HG02642 (cell line): ENCODE data around the gene OR4D1.
A peak's percentile ranks its signal among the peaks of the same experiment; 100 is the strongest.

Experiments
- ATAC-seq: cut with Tn5 transposase; IDR thresholded peaks from one replicate; pipeline ENCODE4 v1.9.1; 2021; ENCODE audit warnings: mild to moderate bottlenecking; ENCODE audit not compliant: unreplicated experiment, poor library complexity

The OR4D1 gene

GRCh38 chr17:58189436-58190146, 41.4 kb downstream of the OR4D1 start:
- no peak for ATAC-seq

DNA sequence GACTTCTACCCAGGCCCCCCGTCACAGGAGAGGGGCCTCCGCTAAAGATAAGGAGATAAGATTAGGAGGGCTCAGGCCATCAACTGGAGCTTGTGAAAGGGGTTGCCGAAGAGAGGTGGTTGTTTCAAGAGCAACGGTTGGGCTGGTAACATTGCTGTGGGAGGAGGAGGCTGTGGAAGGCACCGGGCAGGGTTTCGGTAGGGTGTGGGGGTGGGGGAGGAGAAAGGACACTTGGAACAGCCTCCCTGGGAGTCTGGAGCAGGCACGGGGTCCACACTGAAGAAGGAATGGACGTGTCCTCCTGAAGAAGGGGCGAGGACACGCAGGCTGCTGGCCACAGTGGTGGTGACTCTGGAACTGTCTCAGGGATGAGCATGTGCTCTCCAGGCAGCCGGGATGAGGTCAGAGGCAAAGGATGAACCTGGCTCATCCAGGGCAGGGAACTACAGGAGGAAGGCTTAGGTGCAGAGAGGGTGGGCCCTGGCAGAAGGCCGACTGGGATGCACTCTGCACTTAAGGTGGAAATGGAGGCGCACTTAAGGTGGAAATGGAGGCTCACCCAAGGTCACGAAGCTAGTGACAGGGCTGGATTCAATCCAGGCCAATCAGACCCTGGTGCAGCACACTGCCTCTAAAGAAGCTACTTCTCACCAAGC, 43.2 kb downstream of the OR4D1 start:
- no peak for ATAC-seq

GRCh38 chr17:58192612-58193011, 44.4 kb downstream of the OR4D1 start, which contains the start of gene EPX:
Gene EPX (plus strand): TSS chr17:58192726. CDS start chr17:58192847, 121 bp downstream.
- ATAC-seq = no peak

DNA sequence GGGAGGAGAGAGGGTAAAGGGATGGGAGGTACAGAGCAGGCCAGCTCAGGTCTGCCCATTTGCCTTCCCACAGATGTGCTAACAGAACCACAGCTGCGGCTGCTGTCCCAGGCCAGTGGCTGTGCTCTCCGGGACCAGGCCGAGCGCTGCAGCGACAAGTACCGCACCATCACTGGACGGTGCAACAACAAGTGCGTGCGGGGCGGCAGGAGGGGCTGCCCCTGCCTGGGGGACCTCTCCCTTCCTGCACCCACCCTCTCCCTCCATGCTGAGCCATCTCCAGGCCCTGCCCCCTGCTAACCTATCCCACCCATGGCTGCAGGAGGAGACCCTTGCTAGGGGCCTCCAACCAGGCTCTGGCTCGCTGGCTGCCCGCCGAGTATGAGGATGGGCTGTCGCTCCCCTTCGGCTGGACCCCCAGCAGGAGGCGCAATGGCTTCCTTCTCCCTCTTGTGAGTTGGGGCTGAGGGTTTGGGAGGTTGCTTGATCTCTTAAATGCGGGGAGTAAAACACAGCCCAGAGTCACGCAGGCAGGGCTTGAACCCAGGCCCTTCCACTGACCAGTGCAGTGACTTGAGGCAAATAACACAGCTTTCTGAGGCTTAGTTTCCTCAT, 45.6 kb downstream of the OR4D1 start:
- no peak for ATAC-seq

DNA sequence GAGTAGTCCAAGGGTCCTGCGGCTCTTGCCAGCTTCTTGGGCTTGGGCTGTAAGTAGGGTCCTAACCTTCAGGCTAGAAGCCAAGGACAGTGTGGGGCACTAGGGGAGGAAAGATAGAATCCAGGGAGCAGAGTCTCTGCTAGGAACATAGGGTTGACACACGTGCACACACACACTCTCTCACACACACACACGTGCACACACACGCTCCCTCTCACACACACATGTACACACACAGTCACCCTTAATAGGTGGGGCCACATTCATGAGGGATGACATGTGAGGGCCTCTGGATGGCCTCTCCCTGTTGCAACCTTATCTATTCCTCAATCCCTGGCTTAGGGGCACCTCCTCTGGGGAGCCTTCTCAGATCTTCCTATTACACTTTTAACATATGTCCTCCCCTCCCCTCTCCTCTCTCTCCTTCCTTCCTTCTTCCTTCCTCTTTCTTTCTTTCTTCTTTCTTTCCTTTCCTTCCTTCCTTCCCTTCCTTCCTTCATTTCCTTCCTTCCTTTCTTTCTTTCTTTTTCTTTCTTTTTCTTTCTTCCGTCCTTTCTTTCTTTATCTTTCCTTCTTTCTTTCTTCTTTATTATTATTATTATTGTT, 47.4 kb downstream of the OR4D1 start:
- no peak for ATAC-seq

- no peak for ATAC-seq
Observed at GRCh38 chr17:58196610-58197009, 48.4 kb downstream of the OR4D1 start.

DNA sequence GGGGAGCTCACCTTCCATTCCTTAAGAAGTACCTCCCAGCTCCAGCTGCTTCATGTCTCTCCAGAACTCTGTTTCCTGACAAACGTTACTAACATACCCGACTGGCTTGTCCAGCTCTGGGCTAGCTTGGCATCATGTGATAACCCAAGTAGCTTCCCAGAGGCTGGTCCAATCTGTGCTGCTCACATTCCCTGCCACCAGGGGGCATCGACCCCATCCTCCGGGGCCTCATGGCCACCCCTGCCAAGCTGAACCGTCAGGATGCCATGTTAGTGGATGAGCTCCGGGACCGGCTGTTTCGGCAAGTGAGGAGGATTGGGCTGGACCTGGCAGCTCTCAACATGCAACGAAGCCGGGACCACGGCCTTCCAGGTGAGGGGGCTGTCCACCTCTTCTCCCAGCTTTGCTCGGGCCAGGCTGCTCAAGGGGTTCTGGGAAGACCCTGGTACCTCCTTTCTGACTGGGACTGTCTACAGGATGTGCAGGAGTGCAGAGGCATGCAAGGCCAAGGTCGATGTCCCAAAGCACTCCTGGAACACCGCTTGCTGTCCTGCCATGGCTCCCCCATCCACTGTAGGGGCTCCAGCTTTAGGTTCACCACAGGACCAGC, 51.9 kb downstream of the OR4D1 start:
- peak; percentile 50 for ATAC-seq

DNA sequence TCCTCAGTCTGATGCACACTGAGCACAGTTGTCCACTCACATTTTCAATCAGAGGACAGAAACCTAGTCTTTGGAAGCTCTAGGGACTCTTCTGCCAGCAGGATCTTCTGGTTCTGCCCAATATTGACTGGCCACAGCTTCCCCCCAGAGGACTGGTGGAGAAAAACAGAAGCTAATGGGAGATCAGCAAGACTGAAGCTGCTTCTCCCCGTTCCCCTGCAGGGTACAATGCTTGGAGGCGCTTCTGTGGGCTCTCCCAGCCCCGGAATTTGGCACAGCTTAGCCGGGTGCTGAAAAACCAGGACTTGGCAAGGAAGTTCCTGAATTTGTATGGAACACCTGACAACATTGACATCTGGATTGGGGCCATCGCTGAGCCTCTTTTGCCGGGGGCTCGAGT, 54.7 kb downstream of the OR4D1 start:
- no peak for ATAC-seq

DNA sequence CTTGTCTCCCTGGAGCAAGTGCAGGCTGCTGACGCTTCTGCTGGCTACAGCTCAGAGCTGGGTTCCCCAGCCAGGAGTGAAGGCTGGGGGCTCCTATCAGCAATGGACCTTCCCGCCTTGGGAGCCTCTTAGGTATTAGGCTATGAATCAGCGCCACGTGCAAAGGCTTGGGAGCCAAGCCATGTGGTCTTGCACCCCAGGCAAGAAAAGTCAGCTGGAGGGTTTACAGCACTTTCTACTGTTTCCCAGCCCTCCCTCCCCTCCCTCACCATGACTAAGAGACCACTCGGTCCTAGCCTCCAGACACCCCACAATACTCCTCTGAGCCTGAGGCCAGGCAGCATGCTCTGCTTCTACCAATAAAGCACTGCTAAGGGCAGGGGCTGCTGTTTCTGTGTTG, 56.6 kb downstream of the OR4D1 start:
- ATAC-seq = no peak

GRCh38 chr17:58205936-58206335, 57.8 kb downstream of the OR4D1 start:
- no peak for ATAC-seq

DNA sequence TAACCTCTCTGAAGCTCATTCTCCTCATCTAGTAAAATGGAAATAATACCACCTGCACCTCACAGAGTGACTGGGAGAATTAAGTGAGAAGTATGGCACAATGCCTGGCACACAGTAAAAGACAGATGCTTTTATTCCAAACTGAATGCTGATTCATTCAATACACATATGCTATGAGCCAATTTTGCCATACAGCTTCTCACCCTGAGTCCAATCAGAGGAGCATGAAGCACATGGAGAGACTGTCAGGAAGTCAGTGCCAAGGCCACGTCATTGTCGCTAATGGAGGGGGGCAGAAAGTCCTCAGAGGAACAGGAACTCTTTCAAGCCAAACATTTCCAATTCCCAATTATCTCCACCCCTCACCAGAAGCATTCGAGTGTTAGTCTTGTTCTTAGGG, 59.3 kb downstream of the OR4D1 start:
- no peak for ATAC-seq

DNA sequence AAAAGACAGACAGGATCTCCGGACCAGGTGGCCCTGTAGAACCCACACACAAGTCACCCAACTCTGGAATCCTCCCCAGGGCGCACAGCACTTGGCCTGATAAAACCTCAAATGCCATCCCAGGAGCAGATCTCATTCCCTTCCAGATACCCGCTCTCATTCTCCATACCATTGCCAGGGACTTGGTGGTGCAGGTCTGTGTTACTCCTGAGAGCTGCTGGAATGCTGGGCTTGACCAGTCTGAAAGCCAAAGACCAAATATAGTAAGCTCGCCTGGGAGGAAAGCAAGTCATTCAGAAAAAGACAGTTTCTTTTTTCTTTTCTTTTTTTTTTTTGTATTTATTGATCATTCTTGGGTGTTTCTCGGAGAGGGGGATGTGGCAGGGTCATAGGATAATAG, 60.2 kb downstream of the OR4D1 start:
- ATAC-seq = no peak
